ENCODE results near the gene SUGP1. TPM values are rescaled to one million over a fixed set of nuclear protein-coding genes. Genes with fewer than 3 reads are reported as not detected.

Gene SUGP1
- total RNA-seq, 4 donors from 2014 or later, result 31.1 to 118 (median 66.5) TPM

DNA sequence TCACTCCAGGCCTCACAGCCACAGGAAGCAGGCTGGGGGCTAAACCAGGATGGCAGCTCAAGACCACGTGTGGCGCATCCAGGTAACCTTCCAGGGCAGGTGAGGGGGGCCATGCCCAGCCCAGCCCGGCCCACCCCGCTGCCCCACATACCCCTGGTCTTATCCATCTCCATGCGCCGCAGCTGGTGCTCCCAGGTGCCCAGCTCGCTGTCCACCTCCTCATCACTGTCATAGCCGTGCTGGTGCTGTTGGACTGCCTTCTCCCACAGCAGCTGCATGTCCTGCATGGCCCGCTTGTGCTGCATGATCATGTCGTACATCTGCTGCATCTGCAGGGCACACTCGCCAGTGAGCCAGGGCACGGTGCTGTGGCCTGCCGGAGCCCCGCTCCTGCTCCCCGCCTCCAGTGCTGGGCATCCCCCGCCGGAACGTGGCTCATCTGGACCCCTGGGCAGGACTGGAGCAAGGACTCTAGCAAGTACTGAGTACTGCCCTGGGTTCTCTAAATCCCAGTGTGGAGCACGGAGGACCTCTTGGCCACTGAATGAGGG is 41.2 kb downstream of the SUGP1 start:
- in situ Hi-C loops (cut with MboI; ENCODE audit: low pct_ligation_motif_present in 1 of 4, low pct_unique_long_range_greater_than_20kb in 1 of 4, low sequenced_read_pairs in 3 of 4) (no loop called here), intact Hi-C loops (cut with DNase I; ENCODE audit: low total_unique reads) (no loop called here)
- no peaks in the 10 kb centered on the region for H3K4me1 ChIP-seq
- no peak for DNase-seq
- H3K4me3 ChIP-seq, result no peak overlapping the region
- TF ChIP-seq POLR2A (IDR thresholded peaks at IDR 0.05) (no peak), POLR2AphosphoS5 (IDR thresholded peaks at IDR 0.05) (no peak), EP300 (IDR thresholded peaks at IDR 0.05; ENCODE audit: low read depth) (no peak)
- TF ChIP-seq, protein P1, sequence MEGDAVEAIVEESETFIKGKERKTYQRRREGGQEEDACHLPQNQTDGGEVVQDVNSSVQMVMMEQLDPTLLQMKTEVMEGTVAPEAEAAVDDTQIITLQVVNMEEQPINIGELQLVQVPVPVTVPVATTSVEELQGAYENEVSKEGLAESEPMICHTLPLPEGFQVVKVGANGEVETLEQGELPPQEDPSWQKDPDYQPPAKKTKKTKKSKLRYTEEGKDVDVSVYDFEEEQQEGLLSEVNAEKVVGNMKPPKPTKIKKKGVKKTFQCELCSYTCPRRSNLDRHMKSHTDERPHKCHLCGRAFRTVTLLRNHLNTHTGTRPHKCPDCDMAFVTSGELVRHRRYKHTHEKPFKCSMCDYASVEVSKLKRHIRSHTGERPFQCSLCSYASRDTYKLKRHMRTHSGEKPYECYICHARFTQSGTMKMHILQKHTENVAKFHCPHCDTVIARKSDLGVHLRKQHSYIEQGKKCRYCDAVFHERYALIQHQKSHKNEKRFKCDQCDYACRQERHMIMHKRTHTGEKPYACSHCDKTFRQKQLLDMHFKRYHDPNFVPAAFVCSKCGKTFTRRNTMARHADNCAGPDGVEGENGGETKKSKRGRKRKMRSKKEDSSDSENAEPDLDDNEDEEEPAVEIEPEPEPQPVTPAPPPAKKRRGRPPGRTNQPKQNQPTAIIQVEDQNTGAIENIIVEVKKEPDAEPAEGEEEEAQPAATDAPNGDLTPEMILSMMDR (IDR thresholded peaks at IDR 0.05), result no peak
- no peaks in the 10 kb centered on the region for H3K9me3 ChIP-seq
- no peaks in the 10 kb centered on the region for H3K27me3 ChIP-seq
- H3K36me3 ChIP-seq, result peaks cover 0 to 31% (median 7%) of the 10 kb centered on the region in 4 donors
- 94% methylated on average over 6 of the region's 19 CpGs; no CpG with 5 or more reads in 1 of the 2 donors for WGBS, 2 donors (ENCODE audit: low coverage in 1 of 2)
- H3K27ac ChIP-seq, result no peak overlapping the region

DNA sequence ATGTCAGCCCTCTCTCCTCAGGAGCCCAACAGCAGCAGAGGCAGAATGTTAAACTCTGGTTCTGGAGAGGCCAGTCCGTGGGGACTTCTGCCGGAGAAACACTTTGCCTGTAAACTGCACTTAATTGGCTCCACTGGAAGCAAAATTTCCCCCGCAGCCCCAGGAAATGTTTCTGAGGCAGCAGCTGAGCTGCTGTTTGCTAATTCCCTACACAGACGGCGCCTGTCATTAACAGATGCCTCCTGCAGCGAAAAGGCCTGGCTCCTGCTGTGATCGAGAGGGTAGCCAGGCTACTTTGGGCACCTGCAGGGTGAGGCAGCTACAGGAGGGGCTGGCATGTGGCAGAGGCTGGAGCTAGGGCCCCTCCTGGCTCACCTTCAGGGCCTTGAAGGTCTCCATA is 42.0 kb downstream of the SUGP1 start:
- Histone ChIP-seq H3K4me3 (no peak overlapping the region), H3K27ac (no peak overlapping the region), H3K36me3 (peaks cover 0 to 23% (median 5%) of the 10 kb centered on the region in 4 donors), H3K9me3 (no peaks in the 10 kb centered on the region), H3K4me1 (peaks cover 0 to 3% (median 2%) of the 10 kb centered on the region in 4 donors), H3K27me3 (peaks cover 7% of the 10 kb centered on the region)
- in situ Hi-C loops (cut with MboI; ENCODE audit: low pct_ligation_motif_present in 1 of 4, low pct_unique_long_range_greater_than_20kb in 1 of 4, low sequenced_read_pairs in 3 of 4), result no loop called here
- DNase-seq, result no peak
- no peak for TF ChIP-seq POLR2AphosphoS5 (IDR thresholded peaks at IDR 0.05)
- no peak for TF ChIP-seq EP300 (IDR thresholded peaks at IDR 0.05; ENCODE audit: low read depth)
- TF ChIP-seq POLR2A (IDR thresholded peaks at IDR 0.05), result no peak
- TF ChIP-seq, protein P1 (IDR thresholded peaks at IDR 0.05), result no peak
- intact Hi-C loops (cut with DNase I; ENCODE audit: low total_unique reads), result no loop called here
- WGBS, 2 donors (ENCODE audit: low coverage in 1 of 2), result 95% methylated on average over 7 of the region's 7 CpGs; no CpG with 5 or more reads in 1 of the 2 donors

DNA sequence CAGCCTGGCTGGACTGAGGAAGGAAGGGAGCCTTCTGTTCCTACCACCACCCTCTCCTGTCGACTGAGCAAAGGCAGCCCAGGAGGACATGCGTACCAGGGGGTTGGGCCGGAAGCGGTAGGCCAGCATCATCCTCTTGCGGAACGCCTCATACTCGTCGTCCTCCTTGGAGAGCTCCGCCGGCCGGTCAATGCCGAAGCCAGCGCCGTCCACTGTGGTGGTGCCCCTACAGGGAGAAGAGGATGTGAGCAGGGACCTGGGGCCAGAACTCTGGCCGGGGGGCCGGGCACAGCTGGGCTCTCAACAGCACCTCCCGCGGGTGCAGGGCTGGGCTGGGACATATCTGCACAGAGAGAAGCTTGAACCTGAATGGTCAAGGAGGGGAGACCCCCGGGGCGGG is 43.5 kb downstream of the SUGP1 start:
- Histone ChIP-seq H3K27me3 (peaks cover 16% of the 10 kb centered on the region), H3K9me3 (no peaks in the 10 kb centered on the region), H3K36me3 (peaks cover 0 to 20% (median 5%) of the 10 kb centered on the region in 4 donors), H3K4me1 (peaks cover 0 to 10% (median 7%) of the 10 kb centered on the region in 4 donors), H3K27ac (no peak overlapping the region), H3K4me3 (no peak overlapping the region)
- WGBS, 2 donors (ENCODE audit: low coverage in 1 of 2), result 91% methylated on average over 20 of the region's 20 CpGs; no CpG with 5 or more reads in 1 of the 2 donors
- TF ChIP-seq, protein P1 (IDR thresholded peaks at IDR 0.05), result no peak
- DNase-seq, result no peak
- in situ Hi-C loops (cut with MboI; ENCODE audit: low pct_ligation_motif_present in 1 of 4, low pct_unique_long_range_greater_than_20kb in 1 of 4, low sequenced_read_pairs in 3 of 4) (no loop called here), intact Hi-C loops (cut with DNase I; ENCODE audit: low total_unique reads) (no loop called here)

DNA sequence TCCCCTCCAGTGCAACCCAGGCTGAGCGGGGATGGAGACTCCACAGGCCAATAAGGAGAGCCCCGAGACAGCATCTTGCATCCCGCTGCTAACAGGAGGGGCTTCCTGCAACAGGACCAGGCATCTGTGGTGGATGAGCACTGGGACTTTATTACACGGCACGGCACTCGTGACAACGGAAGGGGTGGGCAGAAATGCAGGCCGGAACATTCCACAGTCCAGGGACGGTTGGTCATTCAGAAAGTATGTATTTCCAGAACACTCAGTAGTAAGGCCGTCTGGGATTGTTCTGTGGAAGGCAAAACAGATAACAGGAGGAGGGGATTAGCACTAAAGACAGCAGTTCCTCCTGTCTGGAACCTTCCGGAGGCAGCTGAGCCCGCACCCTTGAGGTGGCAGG is 43.9 kb downstream of the SUGP1 start:
- Histone ChIP-seq H3K4me3 (no peak overlapping the region), H3K4me1 (peaks cover 0 to 10% (median 7%) of the 10 kb centered on the region in 4 donors), H3K27me3 (peaks cover 16% of the 10 kb centered on the region), H3K9me3 (no peaks in the 10 kb centered on the region), H3K36me3 (peaks cover 0 to 20% (median 5%) of the 10 kb centered on the region in 4 donors), H3K27ac (no peak overlapping the region)
- intact Hi-C loops (cut with DNase I; ENCODE audit: low total_unique reads), result no loop called here
- 76 to 87% methylated on average over 5 to 11 of the region's 12 CpGs for WGBS, 2 donors (ENCODE audit: low coverage in 1 of 2)
- TF ChIP-seq, protein P1 (IDR thresholded peaks at IDR 0.05), result no peak
- TF ChIP-seq POLR2AphosphoS5 (IDR thresholded peaks at IDR 0.05) (no peak), POLR2A (IDR thresholded peaks at IDR 0.05) (no peak), EP300 (IDR thresholded peaks at IDR 0.05; ENCODE audit: low read depth) (no peak)
- no peak for DNase-seq
- in situ Hi-C loops (cut with MboI; ENCODE audit: low pct_ligation_motif_present in 1 of 4, low pct_unique_long_range_greater_than_20kb in 1 of 4, low sequenced_read_pairs in 3 of 4), result no loop called here

All from transverse colon (tissue), 4 donors.